Parathyroid adenoma (tissue), 2 donors: ENCODE data around the gene RASA1.

Experiments used
- H2AFZ ChIP-seq: fragments of 300-600 bp; sonication (generic); one replicate; pipeline ENCODE4 v1.7.0; 2017; ENCODE audit warnings: antibody characterized with exemption, mild to moderate bottlenecking
- H3K27ac ChIP-seq: fragments of 300-600 bp; sonication (generic); one replicate; pipeline ENCODE4 v1.7.0; 2017
- H3K27me3 ChIP-seq: fragments of 300-600 bp; sonication (generic); one replicate; pipeline ENCODE4 v1.7.0; 2017; ENCODE audit warnings: low read length; ENCODE audit not compliant: control insufficient read depth, insufficient read depth
- H3K36me3 ChIP-seq: fragments of 300-600 bp; sonication (generic); one replicate; pipeline ENCODE4 v1.7.0; 2017; ENCODE audit warnings: low read length; ENCODE audit not compliant: control insufficient read depth, insufficient read depth
- H3K4me1 ChIP-seq: fragments of 300-600 bp; sonication (generic); one replicate; pipeline ENCODE4 v1.7.0; 2017; ENCODE audit warnings: control low read depth
- H3K4me2 ChIP-seq: fragments of 300-600 bp; sonication (generic); one replicate; pipeline ENCODE4 v1.7.0; 2017; ENCODE audit warnings: low read length
- H3K4me3 ChIP-seq: fragments of 300-600 bp; sonication (generic); one replicate; pipeline ENCODE4 v1.7.0; 2017; ENCODE audit warnings: low read depth, low read length
- H3K79me2 ChIP-seq: fragments of 300-600 bp; sonication (generic); one replicate; pipeline ENCODE4 v1.7.0; 2017; ENCODE audit warnings: control low read depth
- H3K9ac ChIP-seq: fragments of 300-600 bp; sonication (generic); one replicate; pipeline ENCODE4 v1.7.0; 2017; ENCODE audit warnings: mild to moderate bottlenecking
- H3K9me3 ChIP-seq: fragments of 300-600 bp; sonication (generic); one replicate; pipeline ENCODE4 v1.7.0; 2017; ENCODE audit warnings: low read length; ENCODE audit not compliant: control insufficient read depth
- CTCF ChIP-seq: fragments of 300-600 bp; sonication (generic); IDR thresholded peaks from one replicate; pipeline ENCODE4 v1.7.0; 2017; ENCODE audit warnings: antibody characterized with exemption, mild to moderate bottlenecking
- donor health status: primary hyperparathyroidism.

RASA1 gene

GRCh38 chr5:87399720-87400119 is 132.0 kb downstream of the RASA1 start:
- Histone ChIP-seq H2AFZ (no peak overlapping the region), H3K4me3 (no peak overlapping the region), H3K36me3 (no peaks in the 10 kb centered on the region), H3K4me2 (no peak overlapping the region), H3K79me2 (no peaks in the 10 kb centered on the region), H3K9me3 (no peaks in the 10 kb centered on the region), H3K27ac (no peak overlapping the region), H3K27me3 (no peaks in the 10 kb centered on the region), H3K9ac (no peak overlapping the region), H3K4me1 (no peaks in the 10 kb centered on the region)
- no peak for TF ChIP-seq CTCF

GRCh38 chr5:87400305-87400899 is 132.7 kb downstream of the RASA1 start:
- Histone ChIP-seq H3K4me1 (no peaks in the 10 kb centered on the region), H3K79me2 (no peaks in the 10 kb centered on the region), H3K27ac (no peak overlapping the region), H3K4me3 (no peak overlapping the region), H3K9me3 (no peaks in the 10 kb centered on the region), H3K9ac (no peak overlapping the region), H3K36me3 (no peaks in the 10 kb centered on the region), H3K4me2 (no peak overlapping the region), H3K27me3 (no peaks in the 10 kb centered on the region), H2AFZ (no peak overlapping the region)
- TF ChIP-seq CTCF, result peak; percentile 70

- no peak overlapping the region for H3K9ac ChIP-seq
- no peaks in the 10 kb centered on the region for H3K9me3 ChIP-seq
- no peak for TF ChIP-seq CTCF
- H2AFZ ChIP-seq, result no peak overlapping the region
- H3K27me3 ChIP-seq, result no peaks in the 10 kb centered on the region
- H3K27ac ChIP-seq, result no peak overlapping the region
- H3K79me2 ChIP-seq, result no peaks in the 10 kb centered on the region
- H3K36me3 ChIP-seq, result no peaks in the 10 kb centered on the region
- no peaks in the 10 kb centered on the region for H3K4me1 ChIP-seq
- no peak overlapping the region for H3K4me3 ChIP-seq
- no peak overlapping the region for H3K4me2 ChIP-seq
These were observed 133.9 kb downstream of the RASA1 start for GRCh38 chr5:87401626-87402025.

GRCh38 chr5:87403409-87403808 is 135.7 kb downstream of the RASA1 start:
- H3K4me3 ChIP-seq, result no peak overlapping the region
- H3K4me2 ChIP-seq, result no peak overlapping the region
- no peaks in the 10 kb centered on the region for H3K36me3 ChIP-seq
- H3K27ac ChIP-seq, result no peak overlapping the region
- no peaks in the 10 kb centered on the region for H3K79me2 ChIP-seq
- H3K9ac ChIP-seq, result no peak overlapping the region
- H3K9me3 ChIP-seq, result no peaks in the 10 kb centered on the region
- no peaks in the 10 kb centered on the region for H3K27me3 ChIP-seq
- no peaks in the 10 kb centered on the region for H3K4me1 ChIP-seq
- no peak for TF ChIP-seq CTCF
- H2AFZ ChIP-seq, result no peak overlapping the region

- no peaks in the 10 kb centered on the region for H3K36me3 ChIP-seq
- H3K9me3 ChIP-seq, result no peaks in the 10 kb centered on the region
- H3K79me2 ChIP-seq, result no peaks in the 10 kb centered on the region
- no peaks in the 10 kb centered on the region for H3K4me1 ChIP-seq
- H3K4me2 ChIP-seq, result no peak overlapping the region
- H3K4me3 ChIP-seq, result no peak overlapping the region
- H3K27ac ChIP-seq, result no peak overlapping the region
- H3K27me3 ChIP-seq, result no peaks in the 10 kb centered on the region
- no peak overlapping the region for H2AFZ ChIP-seq
- no peak overlapping the region for H3K9ac ChIP-seq
- no peak for TF ChIP-seq CTCF
These were observed 136.2 kb downstream of the RASA1 start for GRCh38 chr5:87403899-87404298.
